Measurements from ENCODE around the gene PDPK1.
"Not testable (repeated sequence)": the region's sequence is repeated elsewhere in the genome, so short reads cannot be mapped to it uniquely, and the experiment has no call there.

PDPK1 gene

GRCh38 chr16:2551420-2551889 lies 13.6 kb downstream of the PDPK1 start:
- DNase-seq, result peak; percentile 27
- H3K27me3 ChIP-seq (replicated peaks); H3K4me3 ChIP-seq (ENCODE audit: low read depth, low read length); H3K27ac ChIP-seq; H3K36me3 ChIP-seq (replicated peaks); in situ Hi-C loops (cut with HindIII; ENCODE audit: low pct_ligation_motif_present, low sequenced_read_pairs): not testable (repeated sequence)
- TF ChIP-seq CTCF (IDR thresholded peaks at IDR 0.05; ENCODE audit: low read depth, low read length, missing control alignments), result peak; percentile 17

DNA sequence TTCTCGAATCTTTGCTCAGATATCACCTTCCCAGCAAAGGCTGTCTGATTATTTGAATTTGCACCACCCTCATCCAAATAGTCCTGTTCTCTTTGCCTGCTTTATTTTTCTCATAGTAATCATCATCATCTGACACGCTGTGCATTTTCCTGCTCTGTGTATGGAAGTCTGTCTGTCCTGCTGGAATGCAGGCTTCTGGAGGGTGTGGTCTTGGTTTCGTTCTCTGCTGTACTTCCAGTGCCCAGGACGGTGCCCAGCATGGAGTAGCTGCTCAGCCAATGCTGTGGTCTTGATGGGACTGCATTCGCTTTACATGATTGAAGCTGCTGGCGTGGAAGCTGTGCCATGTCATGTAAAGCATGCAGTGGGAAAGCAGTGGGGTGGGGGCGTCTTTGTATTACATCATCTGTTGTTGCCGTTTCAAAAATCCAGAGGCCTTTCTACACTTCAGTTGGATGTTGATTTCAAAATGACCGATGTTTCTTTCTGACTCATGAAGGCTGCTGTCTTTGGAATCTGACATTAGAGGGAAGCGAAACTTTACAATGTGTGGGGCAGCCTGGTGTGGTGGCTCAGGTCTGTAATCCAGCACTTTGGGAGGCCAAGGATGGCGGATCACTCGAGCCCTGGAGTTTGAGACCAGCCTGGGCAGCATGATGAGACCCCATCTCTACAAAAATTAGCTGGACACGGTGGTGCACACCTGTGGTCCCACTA lies 17.0 kb downstream of the PDPK1 start:
- H3K4me3 ChIP-seq (ENCODE audit: low read depth, low read length); H3K27me3 ChIP-seq (replicated peaks); in situ Hi-C loops (cut with HindIII; ENCODE audit: low pct_ligation_motif_present, low sequenced_read_pairs); DNase-seq; H3K27ac ChIP-seq; H3K36me3 ChIP-seq (replicated peaks): not testable (repeated sequence)

GRCh38 chr16:2557150-2557549 lies 19.3 kb downstream of the PDPK1 start:
- H3K36me3 ChIP-seq (replicated peaks); DNase-seq; in situ Hi-C loops (cut with HindIII; ENCODE audit: low pct_ligation_motif_present, low sequenced_read_pairs): not testable (repeated sequence)

DNA sequence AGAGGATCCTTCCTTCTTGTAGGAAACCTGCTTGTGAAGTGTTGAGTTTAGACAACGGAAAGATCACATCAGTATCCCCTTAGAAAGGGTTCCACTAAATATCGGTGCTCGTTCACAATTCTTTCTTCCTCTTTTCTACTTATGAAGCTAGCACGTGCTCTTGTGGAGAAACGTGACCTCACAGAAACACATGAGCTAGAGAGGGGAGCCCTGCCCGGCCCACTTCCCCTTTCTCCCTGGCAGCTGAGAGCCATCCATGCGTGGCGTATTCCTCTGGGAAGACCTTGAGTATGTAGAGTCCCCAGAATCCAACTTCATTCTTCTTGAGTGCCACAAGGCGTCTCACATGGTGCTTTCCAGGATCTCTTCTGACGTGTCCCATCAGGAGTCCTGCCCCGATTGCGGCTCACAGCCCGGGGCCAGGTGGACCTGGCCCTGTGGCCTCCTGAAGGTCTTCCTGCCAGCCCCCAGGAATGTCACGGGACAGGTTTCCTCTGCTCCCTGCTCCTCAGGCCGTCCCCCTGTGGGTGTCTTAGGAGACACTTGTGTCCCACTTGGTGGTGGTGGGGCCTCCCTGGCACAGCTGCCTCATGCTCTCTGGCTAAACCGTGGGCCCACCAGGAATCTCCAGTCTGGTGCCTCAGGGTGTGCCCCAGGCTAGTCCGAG lies 22.4 kb downstream of the PDPK1 start:
- H3K36me3 ChIP-seq (replicated peaks); in situ Hi-C loops (cut with HindIII; ENCODE audit: low pct_ligation_motif_present, low sequenced_read_pairs); DNase-seq; H3K27me3 ChIP-seq (replicated peaks); H3K4me3 ChIP-seq (ENCODE audit: low read depth, low read length); H3K27ac ChIP-seq: not testable (repeated sequence)

More at GRCh38 chr16:2557150-2557549, 19.3 kb downstream of the PDPK1 start:
- H3K27me3 ChIP-seq (replicated peaks); H3K4me3 ChIP-seq (ENCODE audit: low read depth, low read length); H3K27ac ChIP-seq: not testable (repeated sequence)

DNA sequence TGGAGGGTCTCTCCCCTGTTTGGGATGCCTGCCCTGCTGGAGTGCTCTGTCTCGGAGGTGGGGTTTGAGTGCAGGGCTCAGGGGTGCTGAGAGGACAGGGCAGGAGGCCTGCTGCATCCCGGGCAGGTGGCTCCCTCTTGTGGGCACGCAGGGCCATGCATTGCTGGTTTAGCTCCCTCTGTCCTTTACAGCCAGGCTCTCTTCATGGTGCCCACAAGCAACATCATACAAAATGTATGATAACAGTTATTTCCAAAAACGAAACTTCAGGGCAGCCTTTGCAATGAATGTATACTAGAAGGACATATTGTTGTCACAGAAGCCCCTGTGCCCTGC lies 22.9 kb downstream of the PDPK1 start:
- in situ Hi-C loops (cut with HindIII; ENCODE audit: low pct_ligation_motif_present, low sequenced_read_pairs); H3K4me3 ChIP-seq (ENCODE audit: low read depth, low read length); H3K36me3 ChIP-seq (replicated peaks); H3K27ac ChIP-seq; H3K27me3 ChIP-seq (replicated peaks): not testable (repeated sequence)
- peak; percentile 37 for DNase-seq
- TF ChIP-seq CTCF (IDR thresholded peaks at IDR 0.05; ENCODE audit: low read depth, low read length, missing control alignments), result peak; percentile 39

DNA sequence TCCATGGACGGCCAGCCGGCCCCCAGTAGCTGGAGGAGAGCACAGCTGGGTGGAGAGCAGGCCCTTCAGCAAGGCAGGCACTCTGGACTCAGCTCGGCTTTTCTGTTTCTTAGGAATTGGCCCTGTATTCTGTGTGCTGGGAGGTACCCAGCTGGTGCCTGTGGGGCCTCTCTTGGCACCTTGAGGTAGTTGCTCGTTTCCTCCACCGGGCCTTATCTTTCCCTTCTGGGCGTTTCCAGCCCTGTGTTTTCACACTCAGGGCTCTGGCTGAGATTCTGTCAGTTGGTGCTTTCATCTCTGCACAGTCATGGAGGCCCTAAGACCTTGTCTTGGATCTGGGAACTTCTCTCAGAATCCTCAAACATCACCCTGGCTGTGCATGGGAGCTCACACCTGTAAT lies 29.7 kb downstream of the PDPK1 start:
- in situ Hi-C loops (cut with HindIII; ENCODE audit: low pct_ligation_motif_present, low sequenced_read_pairs); H3K27ac ChIP-seq; DNase-seq; H3K4me3 ChIP-seq (ENCODE audit: low read depth, low read length); H3K36me3 ChIP-seq (replicated peaks); H3K27me3 ChIP-seq (replicated peaks): not testable (repeated sequence)

- H3K36me3 ChIP-seq (replicated peaks); in situ Hi-C loops (cut with HindIII; ENCODE audit: low pct_ligation_motif_present, low sequenced_read_pairs); H3K4me3 ChIP-seq (ENCODE audit: low read depth, low read length); H3K27ac ChIP-seq; DNase-seq; H3K27me3 ChIP-seq (replicated peaks): not testable (repeated sequence)
These were observed 30.8 kb downstream of the PDPK1 start for GRCh38 chr16:2568573-2568972.

DNA sequence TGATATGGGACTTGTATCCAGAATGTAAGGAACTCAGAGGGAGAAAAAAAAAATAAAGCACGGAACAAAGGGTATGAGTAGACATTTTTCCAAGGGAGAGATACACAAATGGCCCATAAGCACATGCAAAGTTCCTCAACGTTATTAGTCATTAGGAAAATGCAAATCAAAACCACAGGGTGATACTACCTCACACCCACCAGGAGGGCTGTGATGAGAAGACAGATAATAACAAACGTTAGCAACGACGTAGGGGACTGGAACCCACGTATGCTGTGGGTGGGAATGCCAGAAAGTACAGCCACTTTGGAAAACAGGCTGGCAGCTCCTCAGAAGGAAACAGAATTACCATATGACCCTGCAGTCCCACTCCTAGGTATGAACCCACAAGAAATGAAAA lies 34.9 kb downstream of the PDPK1 start:
- H3K4me3 ChIP-seq (ENCODE audit: low read depth, low read length); DNase-seq; in situ Hi-C loops (cut with HindIII; ENCODE audit: low pct_ligation_motif_present, low sequenced_read_pairs); H3K27me3 ChIP-seq (replicated peaks); H3K27ac ChIP-seq; H3K36me3 ChIP-seq (replicated peaks): not testable (repeated sequence)

DNA sequence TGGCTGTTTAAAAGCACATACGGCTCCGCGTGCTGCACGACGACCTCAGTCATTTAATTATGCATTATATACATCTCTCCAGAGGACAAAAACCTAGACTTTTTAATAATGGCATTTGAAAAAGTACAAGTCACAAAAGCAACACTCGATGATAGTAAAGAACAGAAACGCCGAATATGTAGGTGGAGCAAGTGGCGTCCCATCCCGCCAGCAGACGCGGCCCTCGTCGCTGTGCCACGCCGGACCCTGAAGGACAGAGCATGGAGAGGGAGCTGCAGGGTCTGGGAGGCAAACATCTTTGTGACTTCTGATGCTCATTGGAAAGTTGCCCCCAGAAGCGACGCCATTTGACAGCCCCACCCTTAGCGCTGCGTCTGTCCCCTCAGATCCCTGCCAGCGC lies 38.0 kb downstream of the PDPK1 start:
- H3K27ac ChIP-seq; H3K36me3 ChIP-seq (replicated peaks); in situ Hi-C loops (cut with HindIII; ENCODE audit: low pct_ligation_motif_present, low sequenced_read_pairs); DNase-seq; H3K27me3 ChIP-seq (replicated peaks); H3K4me3 ChIP-seq (ENCODE audit: low read depth, low read length): not testable (repeated sequence)

DNA sequence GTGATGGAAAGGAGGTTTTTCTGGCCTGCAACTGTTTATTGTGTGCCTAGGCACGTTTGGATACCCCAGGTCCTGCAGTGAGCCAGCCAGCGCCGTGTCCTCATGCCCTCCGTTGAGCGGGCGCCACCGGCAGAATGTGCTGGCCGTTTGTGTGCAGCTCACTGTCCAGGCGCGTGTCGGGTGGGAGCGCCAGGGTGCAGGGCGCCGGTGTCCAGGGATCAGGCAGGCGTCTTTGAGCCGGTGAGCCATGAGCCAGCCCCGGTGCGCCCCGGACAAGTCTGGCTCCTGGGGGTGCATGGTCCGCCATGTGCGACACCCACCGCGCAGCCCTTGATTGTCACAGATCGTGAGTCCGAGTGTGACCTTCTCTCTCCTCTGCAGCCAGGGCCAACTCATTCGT lies 39.2 kb downstream of the PDPK1 start:
- H3K36me3 ChIP-seq (replicated peaks); H3K27me3 ChIP-seq (replicated peaks); H3K4me3 ChIP-seq (ENCODE audit: low read depth, low read length); DNase-seq; H3K27ac ChIP-seq; in situ Hi-C loops (cut with HindIII; ENCODE audit: low pct_ligation_motif_present, low sequenced_read_pairs): not testable (repeated sequence)

DNA sequence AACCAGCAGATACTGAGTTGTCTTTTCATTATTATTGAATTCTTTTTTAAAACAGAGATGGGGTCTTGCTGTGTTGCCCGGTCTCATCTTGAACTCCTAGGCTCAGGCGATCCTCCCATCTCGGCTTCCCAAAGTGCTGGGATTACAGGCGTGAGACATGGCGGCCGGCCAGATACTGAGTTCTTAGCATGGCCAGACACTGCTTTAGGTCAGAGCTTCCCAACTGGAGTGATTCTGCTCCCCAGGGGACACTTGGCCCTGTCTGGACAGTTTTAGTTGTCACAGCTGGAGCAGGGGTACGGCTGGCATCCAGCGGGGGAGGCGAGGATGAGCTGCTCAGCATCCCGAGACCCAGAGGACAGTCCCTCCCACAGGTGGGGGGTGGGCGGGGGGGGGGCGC lies 41.1 kb downstream of the PDPK1 start:
- H3K4me3 ChIP-seq (ENCODE audit: low read depth, low read length); in situ Hi-C loops (cut with HindIII; ENCODE audit: low pct_ligation_motif_present, low sequenced_read_pairs); H3K27ac ChIP-seq; H3K36me3 ChIP-seq (replicated peaks); H3K27me3 ChIP-seq (replicated peaks); DNase-seq: not testable (repeated sequence)

Measured in brain microvascular endothelial cell (primary cell).